CD4-positive, alpha-beta T cell treated with Interferon alpha-2 for 1 hour (primary cell): ENCODE measurements around the gene C6orf47.

Experiments
- DNase-seq, 2 donors: peaks; one replicate each; pipeline ENCODE4 v3.0.0-alpha.2; 2020 to 2022

The C6orf47 gene

DNA sequence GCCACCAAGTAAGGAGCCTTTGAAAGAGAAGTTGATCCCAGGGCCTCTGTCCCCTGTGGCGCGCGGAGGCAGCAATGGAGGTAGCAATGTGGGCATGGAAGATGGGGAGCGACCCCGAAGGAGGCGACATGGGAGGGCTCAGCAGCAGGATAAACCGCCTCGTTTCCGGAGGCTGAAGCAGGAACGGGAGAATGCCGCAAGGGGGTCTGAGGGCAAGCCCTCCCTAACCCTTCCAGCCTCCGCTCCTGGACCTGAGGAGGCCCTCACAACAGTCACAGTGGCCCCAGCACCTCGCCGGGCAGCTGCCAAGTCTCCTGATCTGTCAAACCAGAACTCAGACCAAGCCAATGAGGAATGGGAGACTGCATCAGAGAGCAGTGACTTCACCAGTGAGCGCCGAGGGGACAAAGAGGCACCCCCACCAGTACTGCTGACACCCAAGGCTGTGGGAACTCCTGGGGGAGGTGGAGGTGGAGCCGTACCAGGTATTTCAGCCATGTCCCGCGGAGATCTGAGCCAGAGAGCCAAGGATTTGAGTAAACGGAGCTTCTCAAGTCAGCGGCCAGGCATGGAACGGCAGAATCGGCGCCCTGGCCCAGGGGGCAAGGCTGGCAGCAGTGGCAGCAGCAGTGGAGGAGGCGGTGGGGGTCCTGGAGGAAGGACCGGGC lies 28.2 kb downstream of the C6orf47 start:
- no peak for DNase-seq

DNA sequence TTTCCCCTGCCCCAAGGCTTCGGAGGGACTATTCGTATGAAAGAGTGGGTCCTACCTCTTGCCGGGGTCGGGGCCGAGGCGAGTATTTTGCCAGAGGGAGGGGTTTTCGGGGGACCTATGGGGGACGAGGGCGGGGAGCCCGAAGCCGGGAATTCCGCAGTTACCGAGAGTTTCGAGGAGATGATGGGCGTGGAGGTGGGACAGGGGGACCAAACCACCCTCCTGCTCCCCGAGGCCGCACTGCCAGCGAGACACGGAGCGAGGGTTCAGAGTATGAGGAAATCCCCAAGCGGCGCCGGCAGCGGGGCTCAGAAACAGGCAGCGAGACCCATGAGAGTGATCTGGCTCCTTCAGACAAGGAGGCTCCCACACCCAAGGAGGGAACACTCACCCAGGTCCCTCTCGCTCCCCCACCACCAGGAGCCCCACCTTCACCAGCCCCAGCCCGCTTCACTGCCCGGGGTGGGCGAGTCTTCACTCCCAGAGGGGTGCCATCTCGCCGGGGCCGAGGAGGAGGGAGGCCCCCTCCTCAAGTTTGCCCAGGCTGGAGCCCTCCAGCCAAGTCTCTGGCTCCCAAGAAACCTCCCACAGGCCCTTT lies 28.8 kb downstream of the C6orf47 start:
- DNase-seq = no peak

DNA sequence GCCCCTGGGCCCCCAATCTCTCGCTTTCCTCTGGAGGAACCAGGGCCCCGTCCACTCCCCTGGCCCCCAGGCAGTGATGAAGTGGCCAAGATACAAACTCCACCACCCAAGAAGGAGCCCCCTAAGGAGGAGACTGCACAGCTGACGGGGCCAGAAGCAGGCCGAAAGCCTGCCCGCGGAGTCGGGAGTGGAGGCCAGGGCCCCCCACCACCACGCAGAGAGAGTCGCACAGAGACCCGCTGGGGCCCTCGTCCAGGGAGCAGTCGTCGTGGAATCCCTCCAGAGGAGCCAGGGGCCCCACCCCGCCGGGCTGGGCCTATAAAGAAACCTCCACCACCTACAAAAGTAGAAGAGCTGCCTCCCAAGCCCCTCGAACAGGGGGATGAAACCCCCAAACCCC lies 29.4 kb downstream of the C6orf47 start:
- no peak for DNase-seq

DNA sequence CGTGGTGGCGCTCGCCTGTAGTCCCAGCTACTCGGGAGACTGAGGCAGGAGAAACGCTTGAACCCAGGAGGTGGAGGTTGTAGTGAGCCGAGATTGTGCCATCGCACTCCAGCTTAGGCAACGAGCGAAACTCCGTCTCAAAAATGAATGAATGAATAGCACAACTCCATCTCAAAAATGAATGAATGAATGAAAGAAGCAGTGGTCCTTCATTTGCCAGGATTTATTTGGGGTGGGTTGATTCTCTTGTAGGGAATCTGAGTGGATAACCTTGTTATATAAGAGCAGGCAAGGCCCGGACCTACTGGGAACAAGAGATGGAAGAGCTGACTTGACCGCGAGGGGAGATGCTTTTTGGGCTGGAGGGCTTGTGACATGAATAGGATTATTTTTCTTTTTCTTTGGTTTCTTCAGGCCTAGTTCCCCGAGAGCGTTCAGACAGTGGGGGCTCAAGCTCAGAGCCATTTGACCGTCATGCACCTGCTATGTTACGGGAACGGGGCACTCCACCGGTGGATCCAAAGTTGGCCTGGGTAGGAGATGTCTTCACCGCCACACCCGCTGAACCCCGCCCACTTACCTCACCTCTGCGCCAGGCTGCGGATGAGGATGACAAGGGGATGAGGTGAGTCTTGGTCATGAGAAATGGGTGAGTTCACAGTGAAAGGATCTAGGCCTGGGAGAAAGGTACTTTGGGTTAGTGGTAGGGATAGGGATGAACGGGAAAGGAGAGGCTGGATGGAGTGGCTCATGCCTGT lies 30.2 kb downstream of the C6orf47 start:
- DNase-seq = no peak

DNA sequence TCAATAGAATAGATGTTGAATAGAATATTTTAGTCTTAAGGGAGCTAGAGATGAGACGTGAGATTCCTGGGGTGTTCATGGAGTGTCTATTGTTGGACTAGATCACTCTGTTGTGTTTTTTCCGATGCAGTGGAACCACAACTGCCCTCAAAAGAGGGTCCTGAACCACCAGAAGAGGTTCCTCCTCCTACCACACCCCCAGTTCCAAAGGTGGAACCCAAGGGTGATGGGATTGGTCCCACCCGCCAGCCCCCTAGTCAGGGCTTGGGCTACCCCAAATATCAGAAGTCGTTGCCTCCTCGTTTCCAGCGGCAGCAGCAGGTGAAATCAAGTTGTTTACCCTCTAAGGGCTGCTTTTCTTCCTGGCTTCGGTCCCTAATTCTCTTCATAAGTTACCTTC lies 31.6 kb downstream of the C6orf47 start:
- DNase-seq = no peak

DNA sequence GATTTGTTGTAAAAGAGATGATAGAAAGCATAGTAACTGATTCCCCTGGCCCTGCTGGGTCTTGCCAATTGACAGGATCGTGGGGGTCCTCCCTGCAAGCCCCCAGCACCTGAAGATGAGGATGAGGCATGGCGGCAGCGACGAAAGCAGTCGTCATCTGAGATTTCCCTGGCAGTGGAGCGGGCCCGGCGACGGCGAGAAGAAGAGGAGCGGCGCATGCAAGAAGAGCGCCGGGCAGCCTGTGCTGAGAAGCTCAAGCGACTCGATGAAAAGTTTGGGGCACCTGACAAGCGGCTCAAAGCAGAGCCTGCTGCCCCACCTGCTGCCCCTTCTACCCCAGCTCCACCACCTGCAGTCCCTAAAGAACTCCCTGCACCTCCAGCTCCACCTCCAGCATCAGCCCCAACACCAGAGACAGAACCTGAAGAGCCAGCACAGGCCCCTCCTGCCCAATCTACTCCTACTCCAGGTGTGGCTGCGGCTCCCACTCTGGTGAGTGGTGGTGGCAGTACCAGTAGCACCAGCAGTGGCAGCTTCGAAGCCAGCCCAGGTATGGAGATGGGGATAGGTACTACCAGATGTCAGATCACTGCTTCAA lies 32.8 kb downstream of the C6orf47 start:
- DNase-seq = no peak

DNA sequence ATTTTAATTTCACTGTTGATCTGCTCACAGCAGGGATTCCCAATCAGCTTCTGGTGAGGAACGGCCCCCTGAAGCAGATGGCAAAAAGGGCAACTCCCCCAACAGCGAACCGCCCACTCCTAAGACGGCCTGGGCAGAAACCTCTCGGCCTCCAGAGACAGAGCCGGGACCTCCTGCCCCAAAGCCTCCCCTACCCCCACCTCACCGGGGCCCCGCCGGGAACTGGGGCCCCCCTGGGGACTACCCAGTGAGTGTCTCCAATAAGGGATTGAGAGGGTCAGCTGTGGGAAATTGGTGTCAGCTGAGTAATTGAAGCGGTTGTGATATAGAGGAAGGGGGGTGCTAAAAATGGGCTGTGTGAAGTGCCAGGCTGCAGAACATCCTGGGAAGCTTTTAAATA lies 33.6 kb downstream of the C6orf47 start:
- DNase-seq = no peak

DNA sequence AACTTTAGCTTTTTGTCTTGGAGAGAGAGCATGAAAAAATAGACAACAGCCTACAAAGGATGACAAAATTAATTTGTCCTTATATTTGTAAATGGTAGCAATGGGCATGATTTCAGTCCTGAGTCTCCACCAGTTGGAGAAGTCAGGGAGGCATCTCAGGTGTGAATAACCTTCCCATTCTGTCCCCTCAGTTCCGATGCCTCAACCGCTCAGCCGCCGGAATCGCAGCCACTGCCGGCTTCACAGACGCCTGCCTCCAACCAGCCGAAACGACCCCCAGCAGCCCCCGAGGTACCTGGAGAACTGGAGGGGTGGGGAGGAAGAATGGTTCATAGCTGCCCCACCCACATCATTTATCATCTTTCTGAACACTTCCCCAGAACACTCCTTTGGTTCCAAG lies 36.5 kb downstream of the C6orf47 start:
- no peak for DNase-seq

DNA sequence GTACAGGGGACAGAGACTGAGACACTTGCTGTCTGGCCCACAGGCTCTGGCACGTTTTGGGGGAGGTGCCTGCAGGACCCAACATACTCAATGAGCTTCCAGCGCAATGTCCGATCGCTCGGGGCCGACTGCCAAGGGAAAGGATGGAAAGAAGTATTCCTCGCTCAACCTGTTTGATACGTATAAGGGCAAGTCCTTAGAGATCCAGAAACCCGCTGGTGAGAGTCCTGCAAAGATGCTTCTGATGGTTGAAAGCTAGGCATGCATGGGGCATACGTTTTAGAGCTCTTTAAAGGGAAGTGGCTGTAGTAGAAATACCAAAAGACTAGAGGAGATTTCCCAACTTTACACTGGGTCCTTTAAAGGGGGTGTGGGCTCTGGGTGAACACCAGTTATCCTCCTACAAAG lies 37.9 kb downstream of the C6orf47 start:
- no peak for DNase-seq

DNA sequence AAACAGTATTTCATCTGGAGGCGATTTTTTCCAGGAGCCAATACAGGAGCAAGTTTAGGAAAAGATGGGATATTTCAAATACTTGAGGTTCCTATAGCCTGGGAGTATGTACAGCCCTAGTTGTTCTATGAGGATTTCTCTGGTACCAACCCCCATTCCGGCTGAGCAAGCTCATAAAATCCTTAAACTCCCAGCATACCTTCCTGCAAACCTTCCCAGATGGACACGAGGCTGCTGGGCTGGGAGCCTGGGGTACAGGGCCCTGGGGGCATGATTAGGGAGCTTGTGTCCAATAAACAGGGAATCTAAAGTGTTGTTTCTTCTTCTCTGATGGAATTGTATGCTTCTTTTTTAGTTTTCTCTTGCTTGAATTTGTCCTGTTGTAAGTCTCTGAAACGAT lies 38.6 kb downstream of the C6orf47 start:
- DNase-seq = no peak

DNA sequence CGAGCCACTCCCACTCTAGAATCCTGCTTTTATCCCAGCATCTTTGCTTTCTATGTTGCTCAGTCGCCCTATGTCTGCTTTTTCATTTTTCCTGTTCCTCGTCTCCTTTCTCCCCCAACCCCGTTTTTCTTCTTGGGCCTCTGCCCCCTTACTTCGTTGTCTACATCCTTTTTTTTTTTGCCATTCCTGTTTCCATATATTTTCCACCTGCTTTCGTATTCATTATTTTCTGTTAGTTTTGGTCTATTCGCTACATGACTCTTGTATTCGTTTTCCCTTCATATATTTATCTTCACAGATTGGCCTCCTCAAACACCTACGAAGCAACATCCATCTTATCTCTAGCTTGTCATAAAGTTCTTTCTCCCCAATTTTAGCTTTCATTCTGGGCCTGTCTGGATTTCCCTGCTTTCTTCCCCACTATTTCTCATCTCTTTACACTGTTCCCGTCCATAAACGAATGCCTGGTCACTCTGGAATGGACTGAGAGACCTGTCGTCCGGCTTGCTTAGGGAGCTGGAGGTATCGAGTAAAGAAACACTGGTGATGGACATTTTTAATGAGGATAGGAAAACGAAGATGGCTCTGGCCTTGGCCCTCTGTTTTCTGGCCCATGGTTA lies 39.1 kb downstream of the C6orf47 start:
- DNase-seq = no peak

DNA sequence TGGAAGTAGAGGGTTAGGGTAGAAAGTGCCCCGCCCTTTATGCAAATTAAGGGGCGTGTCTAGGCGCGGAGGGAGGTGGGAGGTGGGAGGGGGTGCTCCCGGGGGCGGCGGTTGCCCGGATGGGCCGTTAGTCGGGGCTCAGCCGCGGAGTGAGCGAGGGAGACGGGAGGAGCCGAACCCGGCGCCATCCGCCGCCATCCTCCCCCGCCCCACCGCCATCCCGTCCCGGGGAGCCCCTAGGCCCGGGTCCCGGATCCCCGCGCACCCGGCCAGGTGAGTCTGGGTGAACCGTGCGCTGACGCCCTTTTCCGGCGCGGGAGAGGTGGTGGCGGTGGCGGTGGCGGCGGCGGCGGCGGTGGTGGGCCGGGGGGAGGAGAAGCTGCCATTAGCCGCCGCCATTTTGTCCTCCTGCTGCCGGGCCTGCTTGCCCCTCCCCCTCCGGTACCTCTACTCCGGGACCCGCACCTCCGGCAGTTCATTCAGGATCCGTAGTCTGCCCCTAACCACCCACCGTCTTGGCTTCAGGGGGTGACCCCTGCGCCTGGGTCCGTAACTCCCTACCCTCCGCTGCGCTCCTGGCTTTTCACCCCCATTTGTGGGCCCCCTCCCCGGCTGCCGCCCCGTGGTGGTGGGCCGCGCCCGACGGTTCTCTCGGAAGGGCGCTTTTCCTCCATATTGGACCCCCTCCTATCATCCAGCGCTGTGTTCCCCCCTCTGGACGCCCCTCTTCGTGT lies 39.8 kb downstream of the C6orf47 start, which contains the start of gene PRRC2A:
Gene PRRC2A (plus strand): TSS at position 130 of the 734 bp plus-strand sequence. CDS start 2,075 bp downstream, outside the sequence.
- DNase-seq = no peak

DNA sequence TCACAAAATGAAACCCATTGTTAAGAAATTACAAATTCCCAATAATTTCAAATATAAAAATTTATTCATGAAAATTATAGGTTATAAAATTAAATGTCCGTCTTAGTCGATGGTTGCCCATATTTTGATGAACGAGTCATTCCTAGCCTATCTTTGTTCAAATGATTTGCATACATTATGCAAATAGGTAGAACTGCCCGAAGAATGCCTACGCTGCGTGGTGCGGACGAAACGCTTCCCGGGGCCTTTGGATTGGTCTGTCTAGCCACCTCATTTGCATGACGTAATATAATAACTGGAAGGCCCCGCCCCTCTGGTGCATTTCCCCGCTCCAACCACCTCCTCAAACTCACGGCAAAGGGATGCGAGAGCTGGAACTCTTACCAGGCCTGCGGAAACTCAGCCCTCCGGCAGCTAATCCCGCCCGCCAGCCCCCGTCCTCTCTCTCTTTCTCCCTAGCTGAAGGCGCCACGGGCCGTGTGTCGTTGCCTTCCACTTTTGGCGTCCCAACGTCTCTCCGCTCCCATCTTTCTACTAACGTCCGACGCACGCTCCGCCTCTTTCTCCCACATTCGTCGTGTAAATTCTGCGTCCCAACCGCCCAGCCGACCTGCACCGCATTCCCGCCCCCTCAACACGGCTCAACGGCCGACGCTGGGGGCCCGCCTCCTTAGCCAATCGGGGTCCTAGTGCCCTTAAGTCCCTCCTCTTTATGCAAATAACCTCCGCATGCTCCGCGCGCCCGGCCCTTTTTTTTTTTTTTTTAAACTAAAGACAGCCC lies 40.6 kb downstream of the C6orf47 start:
- peak; percentile 98 to 99 for DNase-seq

DNA sequence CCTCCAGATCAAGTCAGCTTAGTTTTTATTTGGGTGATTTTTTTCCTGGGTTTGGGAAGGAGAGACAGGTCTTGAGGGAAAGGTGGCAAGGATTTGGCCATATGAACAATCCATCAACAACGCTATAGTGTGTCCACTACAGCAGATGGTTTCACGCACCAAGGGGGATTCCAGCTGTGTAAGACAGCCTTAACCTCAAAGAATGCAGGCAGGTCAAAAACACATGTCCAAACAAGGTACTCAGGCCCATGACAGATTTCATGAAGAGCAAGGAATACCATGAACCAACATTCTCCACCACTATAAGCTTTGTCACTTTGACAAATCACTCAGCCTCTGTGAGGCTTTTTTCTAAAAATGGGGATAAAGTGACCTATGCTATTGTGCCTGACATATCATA lies 43.6 kb downstream of the C6orf47 start:
- DNase-seq = no peak

DNA sequence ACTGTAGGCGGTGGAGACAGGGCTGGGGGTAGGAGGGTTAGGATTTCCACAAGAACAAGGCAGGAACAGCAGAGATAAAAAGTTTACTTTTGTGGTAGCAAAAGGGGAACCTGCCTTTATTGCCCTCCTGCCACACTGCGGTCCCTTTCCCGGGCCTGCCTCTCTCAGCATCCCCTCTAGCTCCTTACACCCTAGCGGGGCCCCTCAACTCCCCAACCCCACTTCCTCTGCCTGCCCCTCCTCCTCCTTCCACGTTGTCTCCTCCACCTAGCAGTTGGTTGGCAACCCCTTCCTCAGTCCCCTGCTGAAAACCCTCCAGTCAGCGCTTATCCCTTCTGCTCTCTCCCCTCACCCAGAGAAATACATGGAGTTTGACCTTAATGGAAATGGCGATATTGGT lies 44.8 kb downstream of the C6orf47 start:
- no peak for DNase-seq

DNA sequence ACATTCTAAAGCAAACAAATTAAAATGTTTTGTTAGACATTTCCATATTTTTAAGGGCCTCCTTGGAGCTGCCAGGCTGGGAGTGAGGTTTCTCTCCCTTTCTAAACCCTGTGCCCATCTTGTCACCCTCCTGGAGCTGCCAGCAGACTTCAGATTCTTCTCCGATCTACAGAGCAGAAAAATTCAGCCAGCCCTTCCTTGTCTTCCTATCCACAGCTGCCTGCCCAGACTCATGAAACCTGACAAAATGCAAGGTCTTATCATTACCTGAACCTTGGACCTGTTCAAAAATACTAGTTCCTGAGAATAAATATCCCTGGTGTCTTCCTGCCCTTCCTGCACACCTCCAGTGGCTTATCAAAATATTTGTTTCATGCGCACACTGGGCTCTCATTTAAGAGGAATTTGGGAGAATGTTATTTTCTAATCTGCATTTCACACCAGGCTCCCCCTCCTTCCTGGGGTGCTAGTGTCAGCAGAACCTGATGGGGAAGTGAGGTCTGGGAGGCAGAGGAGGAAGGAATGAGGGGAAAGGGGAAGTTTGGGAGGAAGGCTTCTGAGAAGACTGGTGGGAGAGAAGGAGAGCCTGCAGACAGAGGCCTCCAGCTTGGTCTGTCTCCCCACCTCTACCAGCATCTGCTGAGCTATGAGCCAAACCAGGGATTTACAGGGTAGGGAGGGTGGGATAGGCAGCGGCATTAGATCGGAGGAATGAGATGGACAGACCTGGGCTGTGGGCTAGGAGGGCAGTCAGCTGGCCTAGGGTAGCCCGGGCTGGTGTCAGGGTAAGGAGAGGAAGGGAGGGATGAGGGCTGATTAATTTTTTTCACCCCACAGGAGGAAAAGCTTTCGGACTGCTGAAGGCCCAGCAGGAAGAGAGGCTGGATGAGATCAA lies 45.6 kb downstream of the C6orf47 start, which contains the start of gene AIF1:
Gene AIF1 (plus strand): TSS at position 551 of the 895 bp plus-strand sequence. CDS start 96 bp downstream, at position 647.
- peak in 1 of 2 donors; percentile 32 for DNase-seq

DNA sequence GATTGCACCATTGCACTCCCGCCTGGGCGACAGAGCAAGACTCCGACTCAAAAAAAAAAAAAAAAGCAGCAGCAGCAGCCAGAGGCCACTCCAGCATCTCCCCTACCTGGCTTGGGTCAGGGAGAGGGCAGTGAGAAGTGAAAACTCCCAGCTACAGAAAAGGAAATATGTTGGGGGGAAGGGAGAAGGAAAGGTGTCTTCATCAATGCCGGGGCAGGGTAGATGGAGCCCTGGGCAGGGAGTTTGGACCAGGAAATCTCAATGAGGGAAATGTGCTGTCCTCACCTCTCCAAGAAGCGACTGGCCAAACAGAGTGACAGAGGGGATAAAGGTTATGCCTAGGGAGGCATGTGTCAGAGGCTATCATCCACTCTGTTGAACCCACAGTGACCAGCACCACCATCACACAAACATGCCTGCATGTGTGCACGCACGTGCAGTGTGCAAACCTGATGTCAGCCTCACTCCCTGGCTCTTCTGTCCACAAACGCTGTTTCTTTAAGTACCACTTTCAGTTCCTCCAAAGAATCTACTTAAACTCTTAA lies 46.4 kb downstream of the C6orf47 start:
- peak in 1 of 2 donors; percentile 18 for DNase-seq

DNA sequence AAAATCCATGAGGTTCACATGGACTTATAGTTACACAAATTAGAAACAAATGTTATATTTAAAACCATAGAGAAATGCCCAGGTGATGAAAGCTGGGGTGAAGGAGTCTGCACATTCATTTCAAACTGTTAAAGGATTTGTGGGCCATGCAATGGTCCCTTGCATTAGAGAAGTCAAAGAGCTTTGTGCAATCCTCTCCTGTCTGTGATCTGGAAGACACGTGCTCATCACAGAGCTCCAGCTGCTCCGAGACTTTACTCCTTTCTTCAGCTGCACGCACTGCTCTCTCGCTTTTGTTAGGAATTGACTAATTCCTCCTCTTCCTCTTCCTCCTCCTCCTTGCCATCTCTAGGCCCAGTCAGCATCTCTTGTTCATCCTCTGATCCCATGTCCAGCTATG lies 49.6 kb downstream of the C6orf47 start:
- no peak for DNase-seq

DNA sequence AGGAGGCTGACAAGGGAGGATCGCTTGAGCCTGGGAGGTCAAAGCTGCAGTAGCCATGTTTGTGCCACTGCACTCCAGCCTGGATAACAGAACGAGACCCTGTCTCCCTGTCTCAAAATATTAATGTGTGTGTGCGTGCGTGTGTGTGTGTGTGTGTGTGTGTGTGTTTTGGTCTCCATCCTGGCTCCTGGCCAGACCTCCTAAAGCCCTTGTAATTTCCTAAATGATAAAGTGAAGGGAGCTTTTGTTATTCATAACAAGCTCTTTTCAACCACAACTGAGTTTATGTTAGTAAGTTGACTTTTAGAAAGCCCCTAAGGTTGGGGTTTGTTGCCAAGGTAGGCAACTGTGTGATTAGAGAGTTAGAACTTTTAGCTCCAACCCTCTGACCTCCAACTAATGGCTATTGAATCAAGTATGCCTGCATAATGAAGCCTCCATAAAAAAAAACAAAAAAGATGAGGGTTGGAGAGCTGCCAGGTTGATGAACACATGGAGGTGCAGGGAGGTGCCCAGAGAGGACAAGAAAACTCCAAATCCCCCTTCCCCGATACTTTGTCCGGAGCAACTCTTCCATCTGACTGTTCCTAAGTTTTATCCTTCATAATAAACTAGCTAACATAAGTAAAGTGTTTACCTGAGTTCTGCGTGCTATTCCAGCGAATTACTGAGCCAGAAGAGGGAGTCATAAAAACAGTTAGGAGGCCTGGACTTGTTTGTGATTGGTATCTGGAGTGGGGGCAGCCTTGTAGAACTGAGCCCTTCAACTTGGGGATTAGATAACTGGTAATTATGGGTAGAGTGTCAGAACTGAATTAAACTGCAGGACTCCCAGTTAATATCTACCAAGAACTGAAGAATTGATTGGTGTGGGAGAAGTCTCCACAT lies 50.8 kb downstream of the C6orf47 start:
- no peak for DNase-seq
